Measurements from ENCODE around the gene SH3PXD2B. TPM values are rescaled to one million over a fixed set of nuclear protein-coding genes. Genes with fewer than 3 reads are reported as not detected.

Gene SH3PXD2B
- total and polyA plus RNA-seq, 2 of the 13 experiments (the other 11 are each of a cell fraction or from before 2014, with no cell fraction given), result 3.4 to 4.6 TPM

- TF ChIP-seq ZBTB4 (CRISPR knock-in tag; IDR thresholded peaks at IDR 0.05; ENCODE audit: borderline replicate concordance) (no peak), POLR2G (IDR thresholded peaks at IDR 0.05; ENCODE audit: low read depth, low read length) (no peak), ZBTB26 (CRISPR knock-in tag; IDR thresholded peaks at IDR 0.05; ENCODE audit: borderline replicate concordance) (no peak), ZNF883 (CRISPR knock-in tag; IDR thresholded peaks at IDR 0.05; ENCODE audit: not compliant biosample characterization) (peak; percentile 64), ATF7 (IDR thresholded peaks at IDR 0.05) (no peak), ATF7 (CRISPR knock-in tag; IDR thresholded peaks at IDR 0.05) (no peak), TEAD3 (CRISPR knock-in tag; optimal IDR thresholded peaks at IDR 0.05; ENCODE audit: borderline replicate concordance) (peak; percentile 22), ZNF3 (CRISPR knock-in tag; IDR thresholded peaks at IDR 0.05) (peak; percentile 25), ZFP91 (CRISPR knock-in tag; IDR thresholded peaks at IDR 0.05; ENCODE audit: borderline replicate concordance) (peak; percentile 34; the same call in 1 of the 2 replicates), TOE1 (CRISPR knock-in tag; IDR thresholded peaks at IDR 0.05) (no peak), ZNF687 (CRISPR knock-in tag; IDR thresholded peaks at IDR 0.05) (peak; percentile 60), ZSCAN21 (CRISPR knock-in tag; IDR thresholded peaks at IDR 0.05; ENCODE audit: borderline replicate concordance) (peak; percentile 33; the same call in 1 of the 2 replicates), ZNF710 (CRISPR knock-in tag; IDR thresholded peaks at IDR 0.05; ENCODE audit: borderline replicate concordance) (no peak), E2F2 (CRISPR knock-in tag; IDR thresholded peaks at IDR 0.05; ENCODE audit: borderline replicate concordance) (no peak)
Observed at GRCh38 chr5:172453206-172453985, 929 bp downstream of the SH3PXD2B start (continued).
